ENCODE results near the gene RFTN2. TPM values are rescaled to one million over a fixed set of nuclear protein-coding genes. Genes with fewer than 3 reads are reported as not detected.

RFTN2 gene
- polyA plus RNA-seq, 1 of the 3 experiments (the other 2 are of a cell fraction), result 0.05 TPM

DNA sequence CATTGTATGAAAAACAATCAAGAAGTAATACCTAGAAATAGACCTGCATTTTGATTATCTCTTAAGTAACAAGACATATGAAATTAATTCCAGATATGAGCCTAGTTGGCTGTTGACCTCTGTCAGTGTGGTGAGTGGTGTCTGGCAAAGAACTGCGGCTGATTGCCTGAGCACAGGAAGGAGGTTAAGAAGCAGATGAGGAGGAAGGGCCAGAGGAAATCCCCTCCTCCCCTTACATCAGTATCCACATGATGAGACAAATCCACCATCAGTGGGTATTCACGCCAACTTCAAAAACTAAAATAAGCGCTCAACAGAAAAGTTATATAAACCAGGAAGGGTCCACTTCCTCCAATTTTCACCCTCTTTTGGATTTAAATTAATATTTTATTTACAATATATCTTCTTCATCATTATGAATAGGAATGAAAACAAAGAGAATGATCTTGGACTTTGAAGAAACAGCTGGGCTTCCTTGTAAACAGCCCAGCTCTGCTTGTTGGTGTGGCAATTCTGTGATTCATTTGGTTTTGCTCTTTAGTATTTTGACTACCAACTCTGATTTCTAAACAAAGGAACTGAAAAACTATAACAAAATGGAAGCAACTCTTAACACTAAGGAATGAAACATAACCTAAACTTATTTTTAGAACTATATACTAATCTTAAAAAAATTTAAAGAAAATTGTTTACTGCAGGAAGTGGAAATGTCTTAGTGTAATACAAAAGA lies 27.3 kb downstream of the RFTN2 start (continued):
- TF ChIP-seq, protein P1, sequence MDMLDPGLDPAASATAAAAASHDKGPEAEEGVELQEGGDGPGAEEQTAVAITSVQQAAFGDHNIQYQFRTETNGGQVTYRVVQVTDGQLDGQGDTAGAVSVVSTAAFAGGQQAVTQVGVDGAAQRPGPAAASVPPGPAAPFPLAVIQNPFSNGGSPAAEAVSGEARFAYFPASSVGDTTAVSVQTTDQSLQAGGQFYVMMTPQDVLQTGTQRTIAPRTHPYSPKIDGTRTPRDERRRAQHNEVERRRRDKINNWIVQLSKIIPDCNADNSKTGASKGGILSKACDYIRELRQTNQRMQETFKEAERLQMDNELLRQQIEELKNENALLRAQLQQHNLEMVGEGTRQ (IDR thresholded peaks at IDR 0.05; ENCODE audit: borderline replicate concordance, low read depth, low read length), result no peak
- TF ChIP-seq, protein P2, sequence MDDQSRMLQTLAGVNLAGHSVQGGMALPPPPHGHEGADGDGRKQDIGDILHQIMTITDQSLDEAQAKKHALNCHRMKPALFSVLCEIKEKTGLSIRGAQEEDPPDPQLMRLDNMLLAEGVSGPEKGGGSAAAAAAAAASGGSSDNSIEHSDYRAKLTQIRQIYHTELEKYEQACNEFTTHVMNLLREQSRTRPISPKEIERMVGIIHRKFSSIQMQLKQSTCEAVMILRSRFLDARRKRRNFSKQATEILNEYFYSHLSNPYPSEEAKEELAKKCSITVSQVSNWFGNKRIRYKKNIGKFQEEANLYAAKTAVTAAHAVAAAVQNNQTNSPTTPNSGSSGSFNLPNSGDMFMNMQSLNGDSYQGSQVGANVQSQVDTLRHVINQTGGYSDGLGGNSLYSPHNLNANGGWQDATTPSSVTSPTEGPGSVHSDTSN (IDR thresholded peaks at IDR 0.05), result no peak
- no peak for TF ChIP-seq EZH2phosphoT487 (IDR thresholded peaks at IDR 0.05; ENCODE audit: borderline replicate concordance, low read depth)

DNA sequence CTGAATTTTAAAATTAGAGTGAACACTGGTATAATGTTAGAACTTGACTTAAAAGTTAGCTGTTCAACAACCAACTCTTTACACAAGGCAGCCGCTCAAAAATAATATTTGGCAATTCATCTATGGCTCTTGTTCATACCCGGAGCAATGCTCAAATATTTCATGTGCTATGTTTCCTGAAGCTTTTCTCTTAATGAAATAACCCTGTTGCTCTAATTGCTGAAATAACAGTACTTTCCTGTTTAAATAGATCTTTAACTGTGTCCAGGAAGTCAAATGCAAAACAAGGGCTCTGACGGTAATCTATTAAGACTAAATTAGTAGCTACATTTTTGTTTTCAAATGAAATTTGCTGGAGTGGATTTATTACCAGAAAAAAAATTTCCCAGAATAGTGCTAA lies 33.7 kb downstream of the RFTN2 start:
- ChIA-PET POLR2A (no interaction called here), CTCF (interaction anchor here (0.7 kb wide), 1 partner anchor 1376 kb away, joined by 3 read pairs; no protein-coding TSS in a partner anchor)
- no peaks in the 10 kb centered on the region for H3F3A ChIP-seq (replicated peaks; ENCODE audit: insufficient read depth)
- H3K27ac ChIP-seq (ENCODE audit: low read depth in 2 of 2, low read length in 1 of 2), result no peak overlapping the region
- H3K4me1 ChIP-seq (ENCODE audit: control insufficient read depth in 1 of 2, insufficient read depth in 2 of 2, low read depth in 1 of 2, low read length in 1 of 2), result no peaks in the 10 kb centered on the region; a peak in 1 of 4 replicates
- no peaks in the 10 kb centered on the region for H3K9me2 ChIP-seq
- no peaks in the 10 kb centered on the region for H3K79me2 ChIP-seq (ENCODE audit: insufficient read depth)
- H3K27me3 ChIP-seq (ENCODE audit: insufficient read depth), result no peaks in the 10 kb centered on the region
- H3K4me2 ChIP-seq, result no peak overlapping the region
- no peak for TF ChIP-seq TEAD4 (IDR thresholded peaks at IDR 0.05; ENCODE audit: borderline replicate concordance, insufficient read depth)
- no peak for TF ChIP-seq TCF12 (IDR thresholded peaks at IDR 0.05)
- no peak for TF ChIP-seq TAF1 (IDR thresholded peaks at IDR 0.05; ENCODE audit: borderline replicate concordance, low read depth, low read length)
- TF ChIP-seq MEF2A (IDR thresholded peaks at IDR 0.05; ENCODE audit: borderline replicate concordance, low read depth), result no peak
- TF ChIP-seq JUND (IDR thresholded peaks at IDR 0.05), result no peak
- no peak for TF ChIP-seq GABPA (IDR thresholded peaks at IDR 0.05; ENCODE audit: low read depth)
- TF ChIP-seq, protein P3, sequence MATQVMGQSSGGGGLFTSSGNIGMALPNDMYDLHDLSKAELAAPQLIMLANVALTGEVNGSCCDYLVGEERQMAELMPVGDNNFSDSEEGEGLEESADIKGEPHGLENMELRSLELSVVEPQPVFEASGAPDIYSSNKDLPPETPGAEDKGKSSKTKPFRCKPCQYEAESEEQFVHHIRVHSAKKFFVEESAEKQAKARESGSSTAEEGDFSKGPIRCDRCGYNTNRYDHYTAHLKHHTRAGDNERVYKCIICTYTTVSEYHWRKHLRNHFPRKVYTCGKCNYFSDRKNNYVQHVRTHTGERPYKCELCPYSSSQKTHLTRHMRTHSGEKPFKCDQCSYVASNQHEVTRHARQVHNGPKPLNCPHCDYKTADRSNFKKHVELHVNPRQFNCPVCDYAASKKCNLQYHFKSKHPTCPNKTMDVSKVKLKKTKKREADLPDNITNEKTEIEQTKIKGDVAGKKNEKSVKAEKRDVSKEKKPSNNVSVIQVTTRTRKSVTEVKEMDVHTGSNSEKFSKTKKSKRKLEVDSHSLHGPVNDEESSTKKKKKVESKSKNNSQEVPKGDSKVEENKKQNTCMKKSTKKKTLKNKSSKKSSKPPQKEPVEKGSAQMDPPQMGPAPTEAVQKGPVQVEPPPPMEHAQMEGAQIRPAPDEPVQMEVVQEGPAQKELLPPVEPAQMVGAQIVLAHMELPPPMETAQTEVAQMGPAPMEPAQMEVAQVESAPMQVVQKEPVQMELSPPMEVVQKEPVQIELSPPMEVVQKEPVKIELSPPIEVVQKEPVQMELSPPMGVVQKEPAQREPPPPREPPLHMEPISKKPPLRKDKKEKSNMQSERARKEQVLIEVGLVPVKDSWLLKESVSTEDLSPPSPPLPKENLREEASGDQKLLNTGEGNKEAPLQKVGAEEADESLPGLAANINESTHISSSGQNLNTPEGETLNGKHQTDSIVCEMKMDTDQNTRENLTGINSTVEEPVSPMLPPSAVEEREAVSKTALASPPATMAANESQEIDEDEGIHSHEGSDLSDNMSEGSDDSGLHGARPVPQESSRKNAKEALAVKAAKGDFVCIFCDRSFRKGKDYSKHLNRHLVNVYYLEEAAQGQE (IDR thresholded peaks at IDR 0.05; ENCODE audit: low read depth, low read length), result no peak
- no peak for TF ChIP-seq RXRA (IDR thresholded peaks at IDR 0.05; ENCODE audit: borderline replicate concordance, low read depth)
- TF ChIP-seq, protein P2 (IDR thresholded peaks at IDR 0.05), result no peak
- no peak for TF ChIP-seq MXI1 (IDR thresholded peaks at IDR 0.05; ENCODE audit: low read depth, low read length)
- TF ChIP-seq GATA2 (CRISPR knock-in tag; IDR thresholded peaks at IDR 0.05), result no peak
- TF ChIP-seq FOXM1 (IDR thresholded peaks at IDR 0.05; ENCODE audit: low read depth), result no peak
- TF ChIP-seq POLR2AphosphoS5 (IDR thresholded peaks at IDR 0.05; ENCODE audit: low read depth, low read length), result no peak
- no peak for TF ChIP-seq SIN3A (IDR thresholded peaks at IDR 0.05; ENCODE audit: borderline replicate concordance, low read depth, low read length)
- TF ChIP-seq FOXJ3 (CRISPR knock-in tag; IDR thresholded peaks at IDR 0.05), result no peak
- TF ChIP-seq, protein P4, sequence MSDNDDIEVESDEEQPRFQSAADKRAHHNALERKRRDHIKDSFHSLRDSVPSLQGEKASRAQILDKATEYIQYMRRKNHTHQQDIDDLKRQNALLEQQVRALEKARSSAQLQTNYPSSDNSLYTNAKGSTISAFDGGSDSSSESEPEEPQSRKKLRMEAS (IDR thresholded peaks at IDR 0.05; ENCODE audit: low read depth), result no peak
- TF ChIP-seq, protein P5, sequence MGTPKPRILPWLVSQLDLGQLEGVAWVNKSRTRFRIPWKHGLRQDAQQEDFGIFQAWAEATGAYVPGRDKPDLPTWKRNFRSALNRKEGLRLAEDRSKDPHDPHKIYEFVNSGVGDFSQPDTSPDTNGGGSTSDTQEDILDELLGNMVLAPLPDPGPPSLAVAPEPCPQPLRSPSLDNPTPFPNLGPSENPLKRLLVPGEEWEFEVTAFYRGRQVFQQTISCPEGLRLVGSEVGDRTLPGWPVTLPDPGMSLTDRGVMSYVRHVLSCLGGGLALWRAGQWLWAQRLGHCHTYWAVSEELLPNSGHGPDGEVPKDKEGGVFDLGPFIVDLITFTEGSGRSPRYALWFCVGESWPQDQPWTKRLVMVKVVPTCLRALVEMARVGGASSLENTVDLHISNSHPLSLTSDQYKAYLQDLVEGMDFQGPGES (IDR thresholded peaks at IDR 0.05; ENCODE audit: low read depth, low read length), result no peak
- no peak for TF ChIP-seq RAD21 (IDR thresholded peaks at IDR 0.05; ENCODE audit: low read length)
- no peaks in the 10 kb centered on the region for H3K36me3 ChIP-seq (replicated peaks in 1 of 2; ENCODE audit: control insufficient read depth in 1 of 2, insufficient read depth in 2 of 2, low read length in 1 of 2)
- no peak for DNase-seq
- H3K9me3 ChIP-seq, result no peaks in the 10 kb centered on the region
- no peak overlapping the region for H2AFZ ChIP-seq (ENCODE audit: low read depth)
- no peaks in the 10 kb centered on the region for H4K20me1 ChIP-seq (ENCODE audit: insufficient read depth)
- H3K9ac ChIP-seq, result no peak overlapping the region
- 82% methylated on average over 3 of the region's 3 CpGs for WGBS (ENCODE audit: low lambda C conversion rate)
- no peak overlapping the region for H3K4me3 ChIP-seq (ENCODE audit: low read depth in 2 of 2, low read length in 1 of 2)

All from SK-N-SH (cell line).